Gastrocnemius medialis (tissue), 4 donors: ENCODE results near the gene MSL1. TPM values are rescaled to one million over a fixed set of nuclear protein-coding genes. Genes with fewer than 3 reads are reported as not detected.

Experiments
- ATAC-seq, 2 donors: fragments of 150-250 bp; one replicate each; pipeline ENCODE4 v1.9.1; 2016
- DNase-seq, 2 donors: peaks; one replicate each; pipeline ENCODE4 v3.0.0-alpha.2; 2019
- H3K27ac ChIP-seq, 4 donors: fragments of 200-600 bp; sonication (generic); 1 replicate in 1 of 4; 2 replicates in 3 of 4; pipeline ENCODE4 v1.5.1; 2016 to 2018; ENCODE audit warnings: mild to moderate bottlenecking in 2 of 4, moderate library complexity in 1 of 4
- H3K27me3 ChIP-seq, 3 donors: fragments of 200-600 bp; sonication (generic) in 2 of 3; 1 replicate in 1 of 3; 2 replicates in 2 of 3; pipeline versions ENCODE4 v1.5.1 to v1.6.0; 2016 to 2019; ENCODE audit warnings: mild to moderate bottlenecking in 1 of 3, moderate library complexity in 1 of 3
- H3K36me3 ChIP-seq, 2 donors: fragments of 200-600 bp; sonication (generic) in 1 of 2; one replicate each; pipeline ENCODE4 v1.5.1; 2017 to 2018
- H3K4me1 ChIP-seq, 2 donors: fragments of 200-600 bp; sonication (generic) in 1 of 2; one replicate each; pipeline ENCODE4 v1.5.1; 2016 to 2017; ENCODE audit warnings: mild to moderate bottlenecking in 2 of 2
- H3K4me3 ChIP-seq, 4 donors: fragments of 200-600 bp; sonication (generic) in 3 of 4; 1 replicate in 1 of 4; 2 replicates in 3 of 4; pipeline ENCODE4 v1.5.1; 2016 to 2019; ENCODE audit warnings: mild to moderate bottlenecking in 2 of 4
- H3K9me3 ChIP-seq, 3 donors: fragments of 200-600 bp; sonication (generic) in 2 of 3; 1 replicate in 1 of 3; 2 replicates in 2 of 3; pipeline ENCODE4 v1.5.1; 2016 to 2019
- POLR2A ChIP-seq, 2 donors: fragments of 450-650 bp; IDR thresholded peaks; one replicate each; pipeline ENCODE4 v1.6.1; 2017; ENCODE audit warnings: antibody characterized with exemption in 2 of 2, mild to moderate bottlenecking in 2 of 2, moderate library complexity in 2 of 2
- in situ Hi-C, 4 donors: fragments of 200-750 bp; cut with MboI; loops; one replicate each; pipeline versions ENCODE4 v1.15.0 to v1.8.0; 2017; ENCODE audit warnings: low sequenced_read_pairs in 4 of 4
- intact Hi-C: fragments of 100-400 bp; cut with DNase I; formaldehyde crosslinking; loops from one replicate; pipeline ENCODE4 v1.15.1; 2023; ENCODE audit warnings: low total_unique reads
- total RNA-seq, 4 donors: library from RNA; depleted of rRNA; stranded (reverse); fragments of >200 nt; gene quantifications; one replicate each; pipeline versions ENCODE4 v1.1.0 to v1.2.3, GENCODE V29; 2016
- TF ChIP-seq, protein P1 (sequence below), 5 experiments: fragments of 450-650 bp in 3 of 5; fragments of 200-600 bp in 2 of 5; sonication (generic) in 2 of 5; IDR thresholded peaks in 4 of 5; conservative IDR thresholded peaks in 1 of 5; 1 replicate in 4 of 5; 2 replicates in 1 of 5; pipeline ENCODE4 v1.5.1; 2016 to 2019; ENCODE audit warnings: antibody characterized with exemption in 5 of 5, mild to moderate bottlenecking in 3 of 5, moderate library complexity in 3 of 5

Gene MSL1
- total RNA-seq, 4 donors from 2014 or later, result 75.7 to 96.3 (median 85.9) TPM

DNA sequence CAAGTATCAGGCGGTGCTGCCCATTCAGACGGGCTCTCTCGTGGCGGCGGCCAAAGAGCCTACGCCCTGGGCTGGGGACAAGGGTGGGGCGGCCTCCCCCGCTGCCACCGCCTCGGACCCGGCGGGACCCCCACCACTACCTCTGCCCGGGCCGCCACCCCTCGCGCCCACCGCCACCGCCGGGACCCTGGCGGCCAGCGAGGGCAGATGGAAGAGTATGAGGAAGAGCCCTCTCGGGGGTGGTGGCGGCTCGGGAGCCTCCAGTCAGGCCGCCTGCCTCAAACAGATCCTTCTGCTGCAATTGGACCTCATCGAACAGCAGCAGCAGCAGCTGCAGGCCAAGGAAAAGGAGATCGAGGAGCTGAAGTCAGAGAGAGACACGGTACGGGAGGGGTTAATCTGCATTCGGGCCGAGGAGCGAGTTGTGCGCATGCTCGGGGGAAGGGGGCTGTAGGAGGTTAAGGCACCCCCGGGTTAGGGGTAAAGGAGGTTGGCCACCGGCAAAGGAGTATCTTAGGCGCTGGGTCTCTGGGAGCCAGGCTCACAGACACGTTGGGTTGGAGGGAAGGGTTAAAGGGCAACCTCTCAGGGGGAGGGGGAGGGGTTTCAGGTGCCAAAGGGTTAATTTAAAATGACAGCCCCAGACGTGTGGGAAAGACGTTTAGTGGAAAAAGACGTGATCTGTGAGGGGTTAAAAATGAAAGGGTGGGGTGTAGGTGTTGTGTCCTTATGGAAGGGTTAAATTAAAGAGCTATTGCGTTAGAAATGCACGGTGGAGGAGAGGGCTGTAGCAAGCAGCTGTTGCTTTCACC, 1.4 kb downstream of the MSL1 start:
- intact Hi-C loops (loop anchor here (5.0 kb wide), 1 partner anchor 219 kb away; no protein-coding TSS in a partner anchor), in situ Hi-C loops (no loop called here)
- DNase-seq (no peak), ATAC-seq (peak; percentile 26 to 35)
- Histone ChIP-seq H3K4me1 (peaks cover 25 to 29% of the 10 kb centered on the region in 2 donors), H3K4me3 (peak overlapping the region; percentile 69 to 100 (median 95)), H3K27ac (peak overlapping the region; percentile 93 to 100 (median 99)), H3K36me3 (peaks cover 0 to 23% of the 10 kb centered on the region in 2 donors), H3K9me3 (no peaks in the 10 kb centered on the region), H3K27me3 (no peaks in the 10 kb centered on the region)
- TF ChIP-seq POLR2A (IDR thresholded peaks at IDR 0.05), result peak in 1 of 2 donors; percentile 11
- TF ChIP-seq, protein P1, sequence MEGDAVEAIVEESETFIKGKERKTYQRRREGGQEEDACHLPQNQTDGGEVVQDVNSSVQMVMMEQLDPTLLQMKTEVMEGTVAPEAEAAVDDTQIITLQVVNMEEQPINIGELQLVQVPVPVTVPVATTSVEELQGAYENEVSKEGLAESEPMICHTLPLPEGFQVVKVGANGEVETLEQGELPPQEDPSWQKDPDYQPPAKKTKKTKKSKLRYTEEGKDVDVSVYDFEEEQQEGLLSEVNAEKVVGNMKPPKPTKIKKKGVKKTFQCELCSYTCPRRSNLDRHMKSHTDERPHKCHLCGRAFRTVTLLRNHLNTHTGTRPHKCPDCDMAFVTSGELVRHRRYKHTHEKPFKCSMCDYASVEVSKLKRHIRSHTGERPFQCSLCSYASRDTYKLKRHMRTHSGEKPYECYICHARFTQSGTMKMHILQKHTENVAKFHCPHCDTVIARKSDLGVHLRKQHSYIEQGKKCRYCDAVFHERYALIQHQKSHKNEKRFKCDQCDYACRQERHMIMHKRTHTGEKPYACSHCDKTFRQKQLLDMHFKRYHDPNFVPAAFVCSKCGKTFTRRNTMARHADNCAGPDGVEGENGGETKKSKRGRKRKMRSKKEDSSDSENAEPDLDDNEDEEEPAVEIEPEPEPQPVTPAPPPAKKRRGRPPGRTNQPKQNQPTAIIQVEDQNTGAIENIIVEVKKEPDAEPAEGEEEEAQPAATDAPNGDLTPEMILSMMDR (IDR thresholded peaks at IDR 0.05 in 4 of 5, conservative IDR thresholded peaks at IDR 0.05 in 1 of 5), result no peak

- peak overlapping the region; percentile 69 to 100 (median 95) for H3K4me3 ChIP-seq
- H3K27ac ChIP-seq, result peak overlapping the region; percentile 93 to 100 (median 99)
- H3K27me3 ChIP-seq, result no peaks in the 10 kb centered on the region
- H3K36me3 ChIP-seq, result peaks cover 0 to 29% of the 10 kb centered on the region in 2 donors
- intact Hi-C loops, result loop anchor here (1.0 to 5.0 kb wide), 2 partner anchors 17 to 219 kb away; partner anchors contain the start of gene CASC3
- peaks cover 25 to 29% of the 10 kb centered on the region in 2 donors for H3K4me1 ChIP-seq
- no peaks in the 10 kb centered on the region for H3K9me3 ChIP-seq
- ATAC-seq, result no peak
- in situ Hi-C loops, result no loop called here
- TF ChIP-seq, protein P1 (IDR thresholded peaks at IDR 0.05 in 4 of 5, conservative IDR thresholded peaks at IDR 0.05 in 1 of 5), result no peak
- peak in 1 of 2 donors; percentile 12 for TF ChIP-seq POLR2A (IDR thresholded peaks at IDR 0.05)
- DNase-seq, result no peak
These were observed 2.0 kb downstream of the MSL1 start for GRCh38 chr17:40123811-40124114.

GRCh38 chr17:40124279-40125141, 2.7 kb downstream of the MSL1 start:
- TF ChIP-seq, protein P1 (IDR thresholded peaks at IDR 0.05 in 4 of 5, conservative IDR thresholded peaks at IDR 0.05 in 1 of 5), result no peak
- no peak for TF ChIP-seq POLR2A (IDR thresholded peaks at IDR 0.05)
- DNase-seq (no peak), ATAC-seq (no peak)
- intact Hi-C loops (loop anchor here (1.0 to 5.0 kb wide), 2 partner anchors 16 to 218 kb away; partner anchors contain the start of gene CASC3), in situ Hi-C loops (no loop called here)
- H3K36me3 ChIP-seq, result peaks cover 0 to 36% of the 10 kb centered on the region in 2 donors
- H3K27me3 ChIP-seq, result no peaks in the 10 kb centered on the region
- H3K4me3 ChIP-seq, result peak overlapping the region; percentile 69 to 100 (median 95)
- peaks cover 25 to 29% of the 10 kb centered on the region in 2 donors for H3K4me1 ChIP-seq
- no peaks in the 10 kb centered on the region for H3K9me3 ChIP-seq
- H3K27ac ChIP-seq, result peak overlapping the region; percentile 93 to 100 (median 99)

DNA sequence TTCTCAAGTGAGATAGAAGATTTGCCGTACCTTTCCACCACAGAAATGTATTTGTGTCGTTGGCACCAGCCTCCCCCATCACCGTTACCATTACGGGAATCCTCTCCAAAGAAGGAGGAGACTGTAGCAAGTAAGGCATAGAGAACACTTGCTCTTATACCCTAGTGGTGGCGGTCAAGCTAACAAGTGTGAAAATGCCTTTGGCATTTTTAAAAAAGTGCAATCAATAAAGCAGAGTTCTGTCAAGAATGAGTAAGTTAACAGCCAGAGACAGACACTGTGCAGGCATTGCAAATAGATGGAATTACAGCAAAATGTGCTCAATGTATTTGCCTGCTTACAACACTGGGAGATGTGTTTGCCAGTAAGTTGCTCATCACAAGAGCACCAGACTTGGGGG, 7.7 kb downstream of the MSL1 start:
- H3K36me3 ChIP-seq, result peaks cover 4 to 85% of the 10 kb centered on the region in 2 donors
- in situ Hi-C loops, result no loop called here
- H3K9me3 ChIP-seq, result no peaks in the 10 kb centered on the region

More for the DNA sequence above, 7.7 kb downstream of the MSL1 start:
- H3K27me3 ChIP-seq, result no peaks in the 10 kb centered on the region
- TF ChIP-seq, protein P1 (IDR thresholded peaks at IDR 0.05 in 4 of 5, conservative IDR thresholded peaks at IDR 0.05 in 1 of 5), result no peak
- TF ChIP-seq POLR2A (IDR thresholded peaks at IDR 0.05), result no peak
- intact Hi-C loops, result no loop called here
- ATAC-seq (no peak), DNase-seq (no peak)
- H3K4me1 ChIP-seq, result peaks cover 10 to 14% of the 10 kb centered on the region in 2 donors
- H3K4me3 ChIP-seq, result no peak overlapping the region
- H3K27ac ChIP-seq, result peak overlapping the region in 1 of 4 donors; percentile 5
